Fibroblast of skin of right quadriceps (primary cell): ENCODE measurements around the gene ZNF839.
"Not testable (repeated sequence)": the region's sequence is repeated elsewhere in the genome, so short reads cannot be mapped to it uniquely, and the experiment has no call there.

Source experiments
- DNase-seq: peaks from one replicate; pipeline ENCODE4 v3.0.0-alpha.2; 2013

ZNF839 gene

GRCh38 chr14:102319351-102320032, at the start of gene ZNF839:
TSS of gene ZNF839 (plus strand) at chr14:102319746. CDS start at chr14:102319766, 20 bp downstream.
- peak; percentile 90 for DNase-seq

GRCh38 chr14:102272392-102272791, 47.2 kb upstream of the ZNF839 start:
- peak; percentile 44 for DNase-seq

- DNase-seq: no peak
Observed at GRCh38 chr14:102275866-102276265, 43.7 kb upstream of the ZNF839 start.

GRCh38 chr14:102277874-102278630, 41.5 kb upstream of the ZNF839 start:
- DNase-seq: no peak

GRCh38 chr14:102278631-102278935, 41.0 kb upstream of the ZNF839 start:
- no peak for DNase-seq

GRCh38 chr14:102279282-102279681, 40.3 kb upstream of the ZNF839 start:
- DNase-seq: no peak

GRCh38 chr14:102279688-102280348, 39.7 kb upstream of the ZNF839 start:
- peak; percentile 97 for DNase-seq

GRCh38 chr14:102280376-102280962, 39.1 kb upstream of the ZNF839 start:
- peak; percentile 95 for DNase-seq

GRCh38 chr14:102282751-102283465, 36.6 kb upstream of the ZNF839 start:
- no peak for DNase-seq

- no peak for DNase-seq
Observed at GRCh38 chr14:102283631-102284129, 35.9 kb upstream of the ZNF839 start.

GRCh38 chr14:102285106-102285505, 34.4 kb upstream of the ZNF839 start:
- DNase-seq: no peak

- DNase-seq: no peak
Observed at GRCh38 chr14:102288139-102288538, 31.4 kb upstream of the ZNF839 start.

GRCh38 chr14:102292441-102292840, 27.1 kb upstream of the ZNF839 start:
- no peak for DNase-seq

GRCh38 chr14:102293781-102294180, 25.8 kb upstream of the ZNF839 start:
- peak; percentile 32 for DNase-seq

- peak; percentile 8 for DNase-seq
Observed at GRCh38 chr14:102295270-102295669, 24.3 kb upstream of the ZNF839 start.

- DNase-seq: no peak
Observed at GRCh38 chr14:102297436-102298170, 21.9 kb upstream of the ZNF839 start.

GRCh38 chr14:102298303-102299070, 21.1 kb upstream of the ZNF839 start:
- DNase-seq: not testable (repeated sequence)

- no peak for DNase-seq
Observed at GRCh38 chr14:102303664-102304063, 15.9 kb upstream of the ZNF839 start.

- DNase-seq: peak; percentile 93
Observed at GRCh38 chr14:102304611-102305506, 14.7 kb upstream of the ZNF839 start, which contains the start of gene MOK. TSS of gene MOK (minus strand) at chr14:102305164. CDS start at chr14:102304968, 196 bp downstream.
